ENCODE measurements around the gene CACNA1G.

CACNA1G gene

GRCh38 chr17:50631908-50632571 lies 71.5 kb downstream of the CACNA1G start:
- Histone ChIP-seq H3K4me3 (ENCODE audit: low read length, poor library complexity, severe bottlenecking) (no peak overlapping the region), H3K9me3 (ENCODE audit: insufficient read depth, low read depth, low read length) (no peaks in the 10 kb centered on the region), H3K36me3 (ENCODE audit: insufficient read depth, low read length) (no peaks in the 10 kb centered on the region), H4K20me1 (ENCODE audit: insufficient read depth, low read length, poor library complexity, severe bottlenecking) (no peaks in the 10 kb centered on the region), H2AFZ (ENCODE audit: low read length) (no peak overlapping the region), H3K27me3 (ENCODE audit: insufficient read depth, low read length, poor library complexity, severe bottlenecking) (no peaks in the 10 kb centered on the region), H3K4me1 (ENCODE audit: insufficient read depth, low read length, poor library complexity, severe bottlenecking) (peaks cover 11% of the 10 kb centered on the region), H3K4me2 (ENCODE audit: low read depth, low read length, poor library complexity, severe bottlenecking) (no peak overlapping the region), H3K79me2 (ENCODE audit: insufficient read depth, low read length) (no peaks in the 10 kb centered on the region), H3K9ac (ENCODE audit: low read depth, low read length, poor library complexity, severe bottlenecking) (no peak overlapping the region), H3F3A (ENCODE audit: low read depth) (no peaks in the 10 kb centered on the region), H3K9me2 (replicated peaks; ENCODE audit: low read depth, low read length) (no peaks in the 10 kb centered on the region)
- no peak for TF ChIP-seq EZH2phosphoT487 (IDR thresholded peaks at IDR 0.05; ENCODE audit: borderline replicate concordance)
- TF ChIP-seq CTCF (conservative IDR thresholded peaks at IDR 0.05; ENCODE audit: low read length) = no peak

GRCh38 chr17:50632637-50633036 lies 72.1 kb downstream of the CACNA1G start:
- H3K27me3 ChIP-seq (ENCODE audit: insufficient read depth, low read length, poor library complexity, severe bottlenecking) = no peaks in the 10 kb centered on the region
- H3K4me1 ChIP-seq (ENCODE audit: insufficient read depth, low read length, poor library complexity, severe bottlenecking) = peaks cover 8% of the 10 kb centered on the region
- no peak overlapping the region for H3K4me3 ChIP-seq (ENCODE audit: low read length, poor library complexity, severe bottlenecking)
- H3K4me2 ChIP-seq (ENCODE audit: low read depth, low read length, poor library complexity, severe bottlenecking) = no peak overlapping the region
- H3K9me2 ChIP-seq (replicated peaks; ENCODE audit: low read depth, low read length) = no peaks in the 10 kb centered on the region
- H3F3A ChIP-seq (ENCODE audit: low read depth) = no peaks in the 10 kb centered on the region
- TF ChIP-seq CTCF (conservative IDR thresholded peaks at IDR 0.05; ENCODE audit: low read length) (no peak), EZH2phosphoT487 (IDR thresholded peaks at IDR 0.05; ENCODE audit: borderline replicate concordance) (no peak)
- H3K79me2 ChIP-seq (ENCODE audit: insufficient read depth, low read length) = no peaks in the 10 kb centered on the region
- no peaks in the 10 kb centered on the region for H4K20me1 ChIP-seq (ENCODE audit: insufficient read depth, low read length, poor library complexity, severe bottlenecking)
- no peak overlapping the region for H2AFZ ChIP-seq (ENCODE audit: low read length)
- H3K9me3 ChIP-seq (ENCODE audit: insufficient read depth, low read depth, low read length) = no peaks in the 10 kb centered on the region
- no peaks in the 10 kb centered on the region for H3K36me3 ChIP-seq (ENCODE audit: insufficient read depth, low read length)
- no peak overlapping the region for H3K9ac ChIP-seq (ENCODE audit: low read depth, low read length, poor library complexity, severe bottlenecking)

GRCh38 chr17:50633683-50634082 lies 73.2 kb downstream of the CACNA1G start:
- Histone ChIP-seq H3K4me3 (ENCODE audit: low read length, poor library complexity, severe bottlenecking) (no peak overlapping the region), H3K9me2 (replicated peaks; ENCODE audit: low read depth, low read length) (no peaks in the 10 kb centered on the region), H3K79me2 (ENCODE audit: insufficient read depth, low read length) (no peaks in the 10 kb centered on the region), H2AFZ (ENCODE audit: low read length) (no peak overlapping the region), H4K20me1 (ENCODE audit: insufficient read depth, low read length, poor library complexity, severe bottlenecking) (no peaks in the 10 kb centered on the region), H3K4me2 (ENCODE audit: low read depth, low read length, poor library complexity, severe bottlenecking) (no peak overlapping the region), H3K36me3 (ENCODE audit: insufficient read depth, low read length) (no peaks in the 10 kb centered on the region), H3K4me1 (ENCODE audit: insufficient read depth, low read length, poor library complexity, severe bottlenecking) (no peaks in the 10 kb centered on the region), H3K9ac (ENCODE audit: low read depth, low read length, poor library complexity, severe bottlenecking) (no peak overlapping the region), H3K27me3 (ENCODE audit: insufficient read depth, low read length, poor library complexity, severe bottlenecking) (no peaks in the 10 kb centered on the region), H3K9me3 (ENCODE audit: insufficient read depth, low read depth, low read length) (no peaks in the 10 kb centered on the region), H3F3A (ENCODE audit: low read depth) (no peaks in the 10 kb centered on the region)
- TF ChIP-seq CTCF (conservative IDR thresholded peaks at IDR 0.05; ENCODE audit: low read length) (no peak), EZH2phosphoT487 (IDR thresholded peaks at IDR 0.05; ENCODE audit: borderline replicate concordance) (no peak)

Measured in Loucy (cell line).